ENCODE results near the gene PITX1.

Gene PITX1

GRCh38 chr5:135062216-135063055, 28.4 kb upstream of the PITX1 start:
- no peak for DNase-seq

- DNase-seq: no peak
These were observed 27.0 kb upstream of the PITX1 start for GRCh38 chr5:135061001-135061400.

- no peak for DNase-seq
These were observed 26.0 kb upstream of the PITX1 start for GRCh38 chr5:135060021-135060420.

- DNase-seq: no peak
These were observed 25.2 kb upstream of the PITX1 start for GRCh38 chr5:135059000-135059923.

- no peak for DNase-seq
These were observed 24.3 kb upstream of the PITX1 start for GRCh38 chr5:135058331-135058732.

GRCh38 chr5:135057233-135057632, 23.2 kb upstream of the PITX1 start:
- DNase-seq: no peak

GRCh38 chr5:135056316-135057030, 22.4 kb upstream of the PITX1 start:
- no peak for DNase-seq

- no peak for DNase-seq
These were observed 21.4 kb upstream of the PITX1 start for GRCh38 chr5:135055396-135055795.

GRCh38 chr5:135054546-135054945, 20.5 kb upstream of the PITX1 start:
- DNase-seq: no peak

- no peak for DNase-seq
These were observed 20.0 kb upstream of the PITX1 start for GRCh38 chr5:135053989-135054388.

GRCh38 chr5:135053278-135053677, 19.2 kb upstream of the PITX1 start:
- DNase-seq: no peak

- DNase-seq: no peak
These were observed 18.6 kb upstream of the PITX1 start for GRCh38 chr5:135052511-135053145.

- DNase-seq: no peak
These were observed 17.8 kb upstream of the PITX1 start for GRCh38 chr5:135051872-135052271.

GRCh38 chr5:135051399-135051798, 17.4 kb upstream of the PITX1 start:
- no peak for DNase-seq

GRCh38 chr5:135050244-135050767, 16.3 kb upstream of the PITX1 start:
- DNase-seq: no peak

- DNase-seq: no peak
These were observed 14.9 kb upstream of the PITX1 start for GRCh38 chr5:135048930-135049329.

GRCh38 chr5:135048286-135048685, 14.3 kb upstream of the PITX1 start:
- no peak for DNase-seq

GRCh38 chr5:135047347-135047695, 13.3 kb upstream of the PITX1 start:
- no peak for DNase-seq

- DNase-seq: no peak
These were observed 12.8 kb upstream of the PITX1 start for GRCh38 chr5:135046661-135047346.

- no peak for DNase-seq
These were observed 11.5 kb upstream of the PITX1 start for GRCh38 chr5:135045488-135045887.

GRCh38 chr5:135042595-135042994, 8.6 kb upstream of the PITX1 start:
- no peak for DNase-seq

- no peak for DNase-seq
These were observed 7.7 kb upstream of the PITX1 start for GRCh38 chr5:135041726-135042125.

All from fibroblast of skin of scalp (primary cell).